ENCODE data around the gene FHAD1. TPM values are rescaled to one million over a fixed set of nuclear protein-coding genes. Genes with fewer than 3 reads are reported as not detected.

FHAD1 gene
- total and polyA plus RNA-seq, 4 donors, result under 0.01 to 0.13 (median 0.05) TPM; not detected in 1

- Histone ChIP-seq H3K27ac (ENCODE audit: low read depth in 1 of 2, low read length in 2 of 2) (no peak overlapping the region), H3K36me3 (ENCODE audit: control insufficient read depth in 4 of 4, insufficient read depth in 3 of 4, low read depth in 1 of 4, low read length in 3 of 4) (no peaks in the 10 kb centered on the region), H3K4me3 (ENCODE audit: low read depth in 1 of 3, low read length in 3 of 3) (no peak overlapping the region), H3K27me3 (ENCODE audit: control insufficient read depth in 4 of 4, insufficient read depth in 4 of 4, low read length in 3 of 4) (no peaks in the 10 kb centered on the region), H3K9ac (ENCODE audit: low read depth in 1 of 2, low read length in 2 of 2) (no peak overlapping the region), H3K9me3 (ENCODE audit: control insufficient read depth in 4 of 4, low read length in 3 of 4) (no peaks in the 10 kb centered on the region), H3K4me1 (ENCODE audit: control insufficient read depth in 4 of 4, insufficient read depth in 4 of 4, low read length in 3 of 4) (peaks cover 4 to 12% (median 9%) of the 10 kb centered on the region in 4 donors)
- TF ChIP-seq FOXA2 (IDR thresholded peaks at IDR 0.05), result no peak
- no peak for TF ChIP-seq RAD21 (IDR thresholded peaks at IDR 0.05)
- TF ChIP-seq EGR1 (IDR thresholded peaks at IDR 0.05; ENCODE audit: low read depth in 2 of 2), result no peak
- no peak for TF ChIP-seq ZBTB33 (IDR thresholded peaks at IDR 0.05)
- TF ChIP-seq JUND (IDR thresholded peaks at IDR 0.05), result no peak
- no peak for TF ChIP-seq SP1 (IDR thresholded peaks at IDR 0.05)
- TF ChIP-seq TAF1 (conservative IDR thresholded peaks at IDR 0.05), result no peak
- TF ChIP-seq MAX (IDR thresholded peaks at IDR 0.05), result no peak
- no peak for TF ChIP-seq YY1 (IDR thresholded peaks at IDR 0.05)
- no peak for TF ChIP-seq HNF4A (conservative IDR thresholded peaks at IDR 0.05)
- no peak for TF ChIP-seq HNF4G (IDR thresholded peaks at IDR 0.05)
- TF ChIP-seq, protein P1, sequence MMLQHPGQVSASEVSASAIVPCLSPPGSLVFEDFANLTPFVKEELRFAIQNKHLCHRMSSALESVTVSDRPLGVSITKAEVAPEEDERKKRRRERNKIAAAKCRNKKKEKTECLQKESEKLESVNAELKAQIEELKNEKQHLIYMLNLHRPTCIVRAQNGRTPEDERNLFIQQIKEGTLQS (IDR thresholded peaks at IDR 0.05), result no peak
- TF ChIP-seq NR2F2 (IDR thresholded peaks at IDR 0.05), result no peak
- no peak for TF ChIP-seq GABPA (IDR thresholded peaks at IDR 0.05 in 1 of 2, conservative IDR thresholded peaks at IDR 0.05 in 1 of 2)
- no peak for TF ChIP-seq RXRA (IDR thresholded peaks at IDR 0.05)
- no peak for TF ChIP-seq REST (IDR thresholded peaks at IDR 0.05)
- TF ChIP-seq FOXA1 (IDR thresholded peaks at IDR 0.05), result no peak
- TF ChIP-seq CTCF (IDR thresholded peaks at IDR 0.05; ENCODE audit: low read depth, low read length, missing input control), result no peak
- DNase-seq (ENCODE audit: low spot score), result no peak
- 95% methylated on average over 13 of the region's 13 CpGs for WGBS
Measured at GRCh38 chr1:15362096-15362736, 115.2 kb downstream of the FHAD1 start.

All from liver (tissue), 9 donors.